Measurements from ENCODE around the gene PEDS1. TPM values are rescaled to one million over a fixed set of nuclear protein-coding genes. Genes with fewer than 3 reads are reported as not detected.

The PEDS1 gene
- total RNA-seq, 1 experiment from 2014 or later = 37.5 TPM

- peaks cover 43% of the 10 kb centered on the region for H3K4me1 Mint-ChIP-seq (ENCODE audit: low read depth, unreplicated experiment)
Observed at GRCh38 chr20:50191544-50192363, 38.2 kb upstream of the PEDS1 start.

GRCh38 chr20:50191065-50191543, 37.6 kb upstream of the PEDS1 start:
- BruUV-seq (replicated peaks) = no TSS peak
- CTCF ChIA-PET = interaction anchor here (0.6 to 2.0 kb wide), 9 partner anchors 25 to 273 kb away, joined by 3 to 6 read pairs (median 5); no protein-coding TSS in a partner anchor

More at GRCh38 chr20:50191544-50192363, 38.2 kb upstream of the PEDS1 start:
- TSS peak; percentile 76 for BruUV-seq (replicated peaks)
- intact Hi-C loops (cut with micrococcal nuclease; ENCODE audit: unreplicated experiment) = loop anchor here (1.0 to 10.0 kb wide), 3 partner anchors 56 to 173 kb away; no protein-coding TSS in a partner anchor
- peak; percentile 49 for TF ChIP-seq CTCF (IDR thresholded peaks at IDR 0.05; ENCODE audit: unreplicated experiment)
- Mint-ChIP-seq H3K9me3 (ENCODE audit: low read depth, unreplicated experiment) (no peaks in the 10 kb centered on the region), H3K36me3 (ENCODE audit: insufficient read depth, unreplicated experiment) (peaks cover 74% of the 10 kb centered on the region), H3K27ac (ENCODE audit: unreplicated experiment) (peak overlapping the region; percentile 99), H3K27me3 (ENCODE audit: unreplicated experiment) (no peaks in the 10 kb centered on the region), H3K4me3 (ENCODE audit: low read depth, unreplicated experiment) (peak overlapping the region; percentile 93)
- CTCF ChIA-PET = interaction anchor here (1.0 to 2.0 kb wide), 5 partner anchors 24 to 272 kb away, joined by 4 to 6 read pairs (median 5); no protein-coding TSS in a partner anchor
- DNase-seq = peak; percentile 76

GRCh38 chr20:50190251-50191064, 36.9 kb upstream of the PEDS1 start, which contains the start of gene CEBPB:
Gene CEBPB (plus strand): TSS chr20:50190830. CDS start chr20:50191034, 204 bp downstream.
- TF ChIP-seq CTCF (IDR thresholded peaks at IDR 0.05; ENCODE audit: unreplicated experiment) = peak; percentile 90
- peaks cover 45% of the 10 kb centered on the region for H3K4me1 Mint-ChIP-seq (ENCODE audit: low read depth, unreplicated experiment)
- H3K9me3 Mint-ChIP-seq (ENCODE audit: low read depth, unreplicated experiment) = no peaks in the 10 kb centered on the region
- H3K27ac Mint-ChIP-seq (ENCODE audit: unreplicated experiment) = peak within 1 kb of the TSS; percentile 99
- no TSS peak for BruUV-seq (replicated peaks)
- H3K36me3 Mint-ChIP-seq (ENCODE audit: insufficient read depth, unreplicated experiment) = peaks cover 64% of the 10 kb centered on the region
- CTCF ChIA-PET = interaction anchor here (0.6 to 2.0 kb wide), 8 partner anchors 26 to 274 kb away, joined by 3 to 6 read pairs (median 5); no protein-coding TSS in a partner anchor
- intact Hi-C loops (cut with micrococcal nuclease; ENCODE audit: unreplicated experiment) = loop anchor here (1.0 to 10.0 kb wide), 3 partner anchors 57 to 274 kb away; no protein-coding TSS in a partner anchor
- peak; percentile 99 for DNase-seq
- H3K4me3 Mint-ChIP-seq (ENCODE audit: low read depth, unreplicated experiment) = peak within 1 kb of the TSS; percentile 93
- H3K27me3 Mint-ChIP-seq (ENCODE audit: unreplicated experiment) = no peaks in the 10 kb centered on the region

More at GRCh38 chr20:50191065-50191543, 37.6 kb upstream of the PEDS1 start:
- H3K27me3 Mint-ChIP-seq (ENCODE audit: unreplicated experiment) = no peaks in the 10 kb centered on the region
- H3K9me3 Mint-ChIP-seq (ENCODE audit: low read depth, unreplicated experiment) = no peaks in the 10 kb centered on the region
- H3K27ac Mint-ChIP-seq (ENCODE audit: unreplicated experiment) = peak overlapping the region; percentile 99
- peaks cover 71% of the 10 kb centered on the region for H3K36me3 Mint-ChIP-seq (ENCODE audit: insufficient read depth, unreplicated experiment)
- no peak for TF ChIP-seq CTCF (IDR thresholded peaks at IDR 0.05; ENCODE audit: unreplicated experiment)
- DNase-seq = peak; percentile 79
- peaks cover 45% of the 10 kb centered on the region for H3K4me1 Mint-ChIP-seq (ENCODE audit: low read depth, unreplicated experiment)
- intact Hi-C loops (cut with micrococcal nuclease; ENCODE audit: unreplicated experiment) = loop anchor here (5.0 to 10.0 kb wide), 2 partner anchors 56 to 174 kb away; no protein-coding TSS in a partner anchor
- H3K4me3 Mint-ChIP-seq (ENCODE audit: low read depth, unreplicated experiment) = peak overlapping the region; percentile 93
